Measurements from ENCODE around the gene ACOT6. TPM values are rescaled to one million over a fixed set of nuclear protein-coding genes. Genes with fewer than 3 reads are reported as not detected.
"Not testable (repeated sequence)": the region's sequence is repeated elsewhere in the genome, so short reads cannot be mapped to it uniquely, and the experiment has no call there.

ACOT6 gene
- total RNA-seq = not detected

- Mint-ChIP-seq H3K27me3 (no peaks in the 10 kb centered on the region), H3K27ac (peak within 1 kb of the TSS; percentile 72), H3K36me3 (ENCODE audit: low read depth) (no peaks in the 10 kb centered on the region), H3K4me3 (peak within 1 kb of the TSS; percentile 78), H3K4me1 (ENCODE audit: low read depth) (peaks cover 2% of the 10 kb centered on the region), H3K9me3 (no peaks in the 10 kb centered on the region)
- ATAC-seq (peak; percentile 91), DNase-seq (peak; percentile 80)
- intact Hi-C loops (cut with micrococcal nuclease) = no loop called here
- no peak for TF ChIP-seq CTCF (IDR thresholded peaks at IDR 0.05)
- ChIA-PET POLR2A (interaction anchor here (0.6 to 1.1 kb wide), 4 partner anchors 18 to 274 kb away, joined by 3 to 5 read pairs (median 4); partner anchors contain the start of gene ZNF410), CTCF (interaction anchor here (1.0 to 3.1 kb wide), 5 partner anchors 21 to 141 kb away, joined by 3 to 12 read pairs (median 4); partner anchors contain the start of gene RIOX1)
Observed at GRCh38 chr14:73612339-73613045, at the start of gene ACOT6. Gene ACOT6 (plus strand): TSS chr14:73612517. CDS start chr14:73612572, 55 bp downstream.

GRCh38 chr14:73562696-73563095 lies 49.6 kb upstream of the ACOT6 start:
- H3K27me3 Mint-ChIP-seq; intact Hi-C loops (cut with micrococcal nuclease); POLR2A ChIA-PET; DNase-seq; CTCF ChIA-PET; ATAC-seq; H3K27ac Mint-ChIP-seq; H3K9me3 Mint-ChIP-seq; H3K4me3 Mint-ChIP-seq: not testable (repeated sequence)
- H3K36me3 Mint-ChIP-seq (ENCODE audit: low read depth) = peaks cover 27% of the 10 kb centered on the region
- peaks cover 26% of the 10 kb centered on the region for H3K4me1 Mint-ChIP-seq (ENCODE audit: low read depth)

GRCh38 chr14:73566431-73566830 lies 45.9 kb upstream of the ACOT6 start:
- ChIA-PET CTCF (interaction anchor here (0.6 to 2.5 kb wide), 5 partner anchors 10 to 519 kb away, joined by 3 to 9 read pairs (median 4); no protein-coding TSS in a partner anchor), POLR2A (interaction anchor here (1.3 to 1.4 kb wide), 2 partner anchors 25 to 58 kb away, joined by 3 read pairs; partner anchors contain the start of gene ACOT4)
- not testable (repeated sequence) for H3K27me3 Mint-ChIP-seq, DNase-seq, H3K27ac Mint-ChIP-seq, ATAC-seq, H3K9me3 Mint-ChIP-seq
- intact Hi-C loops (cut with micrococcal nuclease) = loop anchor here (5.0 kb wide), 1 partner anchor 39 kb away; no protein-coding TSS in a partner anchor
- H3K36me3 Mint-ChIP-seq (ENCODE audit: low read depth) = peaks cover 38% of the 10 kb centered on the region
- peak overlapping the region; percentile 88 for H3K4me3 Mint-ChIP-seq
- H3K4me1 Mint-ChIP-seq (ENCODE audit: low read depth) = peaks cover 43% of the 10 kb centered on the region

GRCh38 chr14:73566935-73567334 lies 45.4 kb upstream of the ACOT6 start:
- not testable (repeated sequence) for H3K27me3 Mint-ChIP-seq, DNase-seq, ATAC-seq, H3K9me3 Mint-ChIP-seq
- peaks cover 38% of the 10 kb centered on the region for H3K36me3 Mint-ChIP-seq (ENCODE audit: low read depth)
- peak overlapping the region; percentile 99 for H3K27ac Mint-ChIP-seq
- H3K4me1 Mint-ChIP-seq (ENCODE audit: low read depth) = peaks cover 43% of the 10 kb centered on the region
- peak overlapping the region; percentile 88 for H3K4me3 Mint-ChIP-seq
- ChIA-PET POLR2A (interaction anchor here (0.6 to 1.3 kb wide), 3 partner anchors 25 to 143 kb away, joined by 3 read pairs; partner anchors contain the start of genes ACOT4 and RIOX1), CTCF (interaction anchor here (0.6 to 2.7 kb wide), 7 partner anchors 9 to 519 kb away, joined by 3 to 12 read pairs (median 4); partner anchors contain the start of gene RIOX1)
- intact Hi-C loops (cut with micrococcal nuclease) = loop anchor here (5.0 kb wide), 1 partner anchor 40 kb away; no protein-coding TSS in a partner anchor

GRCh38 chr14:73567358-73567757 lies 45.0 kb upstream of the ACOT6 start:
- Mint-ChIP-seq H3K27me3 (no peaks in the 10 kb centered on the region), H3K36me3 (ENCODE audit: low read depth) (peaks cover 38% of the 10 kb centered on the region), H3K4me1 (ENCODE audit: low read depth) (peaks cover 43% of the 10 kb centered on the region), H3K27ac (peak overlapping the region; percentile 99), H3K4me3 (peak overlapping the region; percentile 88), H3K9me3 (peaks cover 9% of the 10 kb centered on the region)
- peak; percentile 14 for DNase-seq
- ATAC-seq = no peak
- no peak for TF ChIP-seq CTCF (IDR thresholded peaks at IDR 0.05)
- intact Hi-C loops (cut with micrococcal nuclease) = loop anchor here (5.0 kb wide), 1 partner anchor 40 kb away; no protein-coding TSS in a partner anchor
- ChIA-PET POLR2A (interaction anchor here (0.6 to 1.3 kb wide), 2 partner anchors 77 to 144 kb away, joined by 3 read pairs; partner anchors contain the start of gene RIOX1), CTCF (interaction anchor here (1.0 to 2.7 kb wide), 6 partner anchors 9 to 77 kb away, joined by 3 to 12 read pairs (median 4); partner anchors contain the start of gene RIOX1)

Measured in activated CD8-positive, alpha-beta T cell treated with anti-CD3 and anti-CD28 coated beads for 36 hours (primary cell).